HG02642 (cell line): Measurements from ENCODE around the gene SH3PXD2A.
"Not testable (repeated sequence)": the region's sequence is repeated elsewhere in the genome, so short reads cannot be mapped to it uniquely, and the experiment has no call there.

ENCODE experiments used
- ATAC-seq: cut with Tn5 transposase; IDR thresholded peaks from one replicate; pipeline ENCODE4 v1.9.1; 2021; ENCODE audit warnings: mild to moderate bottlenecking; ENCODE audit not compliant: unreplicated experiment, poor library complexity

SH3PXD2A gene

GRCh38 chr10:103637927-103638557 is 217.3 kb downstream of the SH3PXD2A start:
- ATAC-seq: no peak

- no peak for ATAC-seq
Measured at GRCh38 chr10:103637011-103637410, 218.4 kb downstream of the SH3PXD2A start.

GRCh38 chr10:103636492-103636891 is 218.9 kb downstream of the SH3PXD2A start:
- no peak for ATAC-seq

- ATAC-seq: no peak
Measured at GRCh38 chr10:103635580-103635979, 219.8 kb downstream of the SH3PXD2A start.

GRCh38 chr10:103633846-103634245 is 221.5 kb downstream of the SH3PXD2A start:
- ATAC-seq: no peak

- not testable (repeated sequence) for ATAC-seq
Measured at GRCh38 chr10:103632871-103633270, 222.5 kb downstream of the SH3PXD2A start.

- no peak for ATAC-seq
Measured at GRCh38 chr10:103632247-103632642, 223.1 kb downstream of the SH3PXD2A start.

GRCh38 chr10:103630156-103630555 is 225.2 kb downstream of the SH3PXD2A start:
- ATAC-seq: no peak

- no peak for ATAC-seq
Measured at GRCh38 chr10:103629581-103629980, 225.8 kb downstream of the SH3PXD2A start.

- no peak for ATAC-seq
Measured at GRCh38 chr10:103627893-103628292, 227.5 kb downstream of the SH3PXD2A start.

- no peak for ATAC-seq
Measured at GRCh38 chr10:103627111-103627892, 228.1 kb downstream of the SH3PXD2A start.

GRCh38 chr10:103626178-103626577 is 229.2 kb downstream of the SH3PXD2A start:
- no peak for ATAC-seq

GRCh38 chr10:103622935-103623574 is 232.3 kb downstream of the SH3PXD2A start:
- ATAC-seq: no peak

GRCh38 chr10:103622286-103622685 is 233.1 kb downstream of the SH3PXD2A start:
- ATAC-seq: no peak

GRCh38 chr10:103621783-103622125 is 233.6 kb downstream of the SH3PXD2A start:
- no peak for ATAC-seq

- no peak for ATAC-seq
Measured at GRCh38 chr10:103620891-103621782, 234.2 kb downstream of the SH3PXD2A start.

- ATAC-seq: no peak
Measured at GRCh38 chr10:103620352-103620740, 235.0 kb downstream of the SH3PXD2A start.

GRCh38 chr10:103619424-103620351 is 235.7 kb downstream of the SH3PXD2A start:
- ATAC-seq: no peak
